GM21390 (cell line): ENCODE measurements around the gene CARD10.

ENCODE experiments used
- ATAC-seq: cut with Tn5 transposase; IDR thresholded peaks from one replicate; pipeline ENCODE4 v1.9.1; 2021; ENCODE audit not compliant: unreplicated experiment

CARD10 gene

DNA sequence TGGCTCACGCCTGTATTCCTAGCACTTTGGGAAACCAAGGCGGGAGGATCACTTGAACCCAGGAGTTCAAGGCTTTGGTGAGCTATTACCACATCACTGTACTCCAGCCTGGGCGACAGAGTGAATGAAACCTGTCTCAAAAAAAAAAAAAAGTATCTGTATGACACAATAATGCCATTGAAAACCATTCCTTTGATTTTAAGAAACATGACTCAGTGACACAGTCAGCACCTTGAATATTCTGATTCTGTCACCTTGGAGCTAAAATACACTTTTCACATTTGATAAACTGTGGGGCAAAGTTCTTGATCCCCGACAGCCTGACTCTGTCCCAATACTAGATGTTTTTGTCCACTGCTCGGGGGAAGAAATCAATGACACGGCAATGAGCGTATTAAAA is 75.2 kb downstream of the CARD10 start:
- ATAC-seq = no peak

DNA sequence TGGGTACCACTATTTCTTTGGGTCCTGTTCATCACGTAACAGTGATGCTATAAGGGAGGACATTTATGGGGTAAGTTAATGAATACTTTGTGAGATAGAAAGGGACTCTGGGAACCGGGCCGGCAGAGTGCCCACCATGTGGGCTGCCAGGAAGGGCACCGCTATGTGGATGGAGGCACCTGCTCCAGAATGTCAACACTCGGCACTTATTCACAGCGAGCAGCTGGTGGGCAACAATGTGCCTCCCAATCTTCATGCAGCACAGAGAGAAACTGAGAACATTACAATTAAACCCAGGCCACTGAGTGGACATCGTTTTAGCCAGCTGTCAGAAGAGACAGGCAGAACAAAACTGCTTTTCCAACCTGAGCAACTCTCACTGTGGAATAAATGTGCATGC is 76.1 kb downstream of the CARD10 start:
- ATAC-seq = no peak

DNA sequence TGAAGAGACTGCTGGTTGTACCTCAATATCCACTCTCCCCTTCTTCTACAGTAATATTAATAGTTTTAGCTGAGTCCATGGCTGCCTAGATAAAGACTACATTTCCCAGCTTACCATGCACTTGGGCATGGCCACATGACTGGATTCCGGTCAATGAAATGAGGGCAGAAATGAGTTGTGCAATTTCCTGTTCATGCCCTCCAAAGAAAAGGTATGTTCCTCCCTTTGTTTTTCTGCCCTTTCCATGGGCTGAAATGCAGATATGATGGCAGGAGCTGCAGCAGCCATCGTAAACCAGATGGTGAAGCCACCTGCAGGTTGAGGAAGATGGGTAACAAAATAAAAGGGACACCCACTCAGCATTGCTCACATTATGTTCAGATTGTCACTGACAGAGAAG is 76.7 kb downstream of the CARD10 start:
- ATAC-seq = no peak

DNA sequence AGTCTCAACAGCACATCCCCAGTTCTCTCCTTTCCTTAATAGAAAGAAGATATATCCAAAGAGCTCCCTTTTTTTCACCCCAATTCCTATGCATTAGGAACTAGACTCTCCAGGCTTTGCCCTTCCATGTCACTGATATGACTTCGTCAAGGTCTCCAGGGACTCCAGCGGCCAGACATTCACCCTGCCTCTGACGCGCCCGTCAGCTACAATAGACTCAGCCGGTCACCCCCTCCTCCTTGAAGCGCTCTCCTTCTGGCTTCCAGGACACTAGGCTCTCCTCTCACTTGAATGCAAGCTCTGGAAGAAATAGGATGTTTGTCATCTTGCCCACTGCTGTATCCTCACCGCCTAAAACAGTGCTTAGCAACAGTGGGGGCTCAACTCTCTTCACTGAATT is 77.1 kb downstream of the CARD10 start:
- ATAC-seq = no peak

DNA sequence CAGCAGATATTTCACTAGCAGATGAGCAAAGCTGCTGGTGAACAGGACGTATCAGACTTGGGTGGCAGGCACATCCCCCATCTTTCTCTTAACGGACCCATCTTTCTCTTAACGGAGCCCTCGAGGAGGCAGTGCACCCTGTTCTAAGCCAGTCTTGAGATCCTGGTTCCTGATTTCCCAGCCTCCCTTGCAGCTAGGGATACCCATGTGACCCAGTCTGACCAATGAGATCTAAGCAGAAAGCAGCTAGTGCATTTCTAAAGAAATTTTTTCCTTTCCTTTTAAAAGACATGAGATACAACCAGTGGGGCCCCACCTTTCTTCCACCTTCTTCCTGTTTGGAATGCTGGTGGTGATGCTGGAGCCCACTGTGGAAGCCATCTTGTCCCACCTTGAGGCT is 78.3 kb downstream of the CARD10 start:
- ATAC-seq = no peak
